Psoas muscle (tissue), 8 donors: ENCODE measurements around the gene ZFAND2A. TPM values are rescaled to one million over a fixed set of nuclear protein-coding genes. Genes with fewer than 3 reads are reported as not detected.
A peak's percentile ranks its signal among the peaks of the same experiment; 100 is the strongest.
"Not testable (repeated sequence)": the region's sequence is repeated elsewhere in the genome, so short reads cannot be mapped to it uniquely, and the experiment has no call there.

ENCODE experiments used
- ATAC-seq, 4 donors: fragments of 200-7000 bp; cut with Tn5 transposase; one replicate each; pipeline ENCODE4 v1.9.1; 2020; ENCODE audit warnings: moderate library complexity in 3 of 4, mild to moderate bottlenecking in 2 of 4
- DNase-seq, 2 donors: peaks; one replicate each; pipeline ENCODE4 v3.0.0-alpha.2; 2020
- H3K27ac ChIP-seq: fragments of 200-600 bp; one replicate; pipeline ENCODE4 v1.8.0; 2022
- H3K27me3 ChIP-seq, 3 donors: fragments of 200-600 bp in 1 of 3; one replicate each; pipeline versions ENCODE4 v1.6.1 to v1.8.0; 2013 to 2022; ENCODE audit warnings: low read length in 2 of 3, mild to moderate bottlenecking in 2 of 3, moderate library complexity in 1 of 3; ENCODE audit not compliant: insufficient read depth in 3 of 3
- H3K36me3 ChIP-seq, 2 donors: fragments of 200-600 bp in 1 of 2; one replicate each; pipeline versions ENCODE4 v1.6.1 to v1.8.0; 2013 to 2022; ENCODE audit warnings: low read depth in 1 of 2, mild to moderate bottlenecking in 1 of 2, moderate library complexity in 1 of 2; ENCODE audit not compliant: insufficient read depth in 1 of 2
- H3K4me1 ChIP-seq: fragments of 200-600 bp; one replicate; pipeline ENCODE4 v1.8.0; 2022
- H3K4me3 ChIP-seq: fragments of 200-600 bp; one replicate; pipeline ENCODE4 v1.8.0; 2022; ENCODE audit warnings: mild to moderate bottlenecking
- H3K9me3 ChIP-seq: fragments of 200-600 bp; one replicate; pipeline ENCODE4 v1.8.0; 2022
- CTCF ChIP-seq: fragments of 200-600 bp; IDR thresholded peaks from one replicate; pipeline ENCODE4 v1.8.0; 2022; ENCODE audit warnings: antibody characterized with exemption
- WGBS, 3 donors: extraction: QIAGEN DNeasy Blood & Tissue Kit; methylation state at CpG; one replicate each; pipeline versions ENCODE4 v1.1.6 to v1.1.7; 2013; 5-methylcytosine and 5-hydroxymethylcytosine counted together
- intact Hi-C, 2 donors: fragments of 100-400 bp; cut with DNase I; formaldehyde crosslinking; loops; one replicate each; pipeline versions ENCODE4 v1.11.0 to v1.14.2; 2022
- polyA plus RNA-seq, 3 donors: library from polyadenylated mRNA; stranded (reverse); fragments of 200-250 nt; gene quantifications; one replicate each; pipeline ENCODE4 v1.2.3, GENCODE V29; 2013
- total RNA-seq, 4 donors: library from RNA; stranded (reverse); fragmentation: NEBNext Ultra II Directional in 2 of 4; extraction: Animal tissue kit (Norgen Biotek cat#: 25700) in 2 of 4; gene quantifications; one replicate each; pipeline versions ENCODE4 v1.2.1 to v1.2.4, GENCODE V29; 2021 to 2023
- donor health status: healthy with polysubstance abuse.
- donor health status: DM: no; HTN: no; CAD: no; lungs with moderate emphysema.
- donor health status: Bipolar disorder and iron deficiency.
- donor health status: healthy.
- donor health status: DM: yes; HTN: yes; CAD: no.
- donor health status: DM: no; HTN: no; CAD: no.
- donor health status: DM: no; HTN: no; CAD: no.
- donor health status: DM: yes; HTN: yes; CAD: no.

Gene ZFAND2A
- total and polyA plus RNA-seq, 7 donors = 5.7 to 61.1 (median 18.4) TPM

GRCh38 chr7:1201916-1202315 lies 41.9 kb upstream of the ZFAND2A start:
- TF ChIP-seq CTCF = no peak
- H3K4me3 ChIP-seq = no peak overlapping the region
- H3K27me3 ChIP-seq = peaks cover 0 to 57% (median 3%) of the 10 kb centered on the region in 3 donors
- no peaks in the 10 kb centered on the region for H3K9me3 ChIP-seq
- no peaks in the 10 kb centered on the region for H3K36me3 ChIP-seq
- no peaks in the 10 kb centered on the region for H3K4me1 ChIP-seq
- no peak overlapping the region for H3K27ac ChIP-seq
- WGBS, 3 donors = 80 to 81% (median 80%) methylated on average over 15 of the region's 15 CpGs
- intact Hi-C loops = no loop called here
- ATAC-seq (no peak), DNase-seq (no peak)

- no peak overlapping the region for H3K27ac ChIP-seq
- no peak for ATAC-seq
- no peak overlapping the region for H3K4me3 ChIP-seq
- DNase-seq = no peak
- intact Hi-C loops = no loop called here
- WGBS, 3 donors = 22 to 29% (median 22%) methylated on average over 19 of the region's 19 CpGs
- H3K36me3 ChIP-seq = no peaks in the 10 kb centered on the region
- peaks cover 0 to 50% (median 3%) of the 10 kb centered on the region in 3 donors for H3K27me3 ChIP-seq
- H3K4me1 ChIP-seq = no peaks in the 10 kb centered on the region
- no peaks in the 10 kb centered on the region for H3K9me3 ChIP-seq
- TF ChIP-seq CTCF = no peak
These were observed 40.0 kb upstream of the ZFAND2A start for GRCh38 chr7:1200045-1200444.

GRCh38 chr7:1197997-1198625 lies 38.1 kb upstream of the ZFAND2A start:
- H3K36me3 ChIP-seq = no peaks in the 10 kb centered on the region
- ATAC-seq (peak; percentile 68 to 82 (median 77)), DNase-seq (no peak)
- H3K4me1 ChIP-seq = no peaks in the 10 kb centered on the region
- no peaks in the 10 kb centered on the region for H3K9me3 ChIP-seq
- no peak overlapping the region for H3K4me3 ChIP-seq
- intact Hi-C loops = loop anchor here in 1 of 2 donors (10.0 kb wide), 1 partner anchor 217 kb away; no protein-coding TSS in a partner anchor
- no peak overlapping the region for H3K27ac ChIP-seq
- H3K27me3 ChIP-seq = peaks cover 0 to 57% (median 0%) of the 10 kb centered on the region in 3 donors
- WGBS, 3 donors = 11 to 23% (median 17%) methylated on average over 15 of the region's 15 CpGs
- no peak for TF ChIP-seq CTCF

GRCh38 chr7:1196950-1197349 lies 37.0 kb upstream of the ZFAND2A start:
- no peak for ATAC-seq
- Histone ChIP-seq H3K27ac (no peak overlapping the region), H3K27me3 (peaks cover 0 to 62% (median 0%) of the 10 kb centered on the region in 3 donors), H3K36me3 (no peaks in the 10 kb centered on the region), H3K9me3 (no peaks in the 10 kb centered on the region), H3K4me1 (no peaks in the 10 kb centered on the region), H3K4me3 (no peak overlapping the region)
- TF ChIP-seq CTCF = no peak
- WGBS, 3 donors = 93 to 100% (median 93%) methylated on average over 6 of the region's 6 CpGs
- no peak for DNase-seq
- intact Hi-C loops = loop anchor here in 1 of 2 donors (10.0 kb wide), 1 partner anchor 218 kb away; no protein-coding TSS in a partner anchor

- not testable (repeated sequence) for H3K4me3 ChIP-seq, ATAC-seq, H3K36me3 ChIP-seq, DNase-seq, H3K9me3 ChIP-seq, H3K27ac ChIP-seq, H3K4me1 ChIP-seq
- intact Hi-C loops = loop anchor here in 1 of 2 donors (10.0 kb wide), 1 partner anchor 218 kb away; no protein-coding TSS in a partner anchor
- peaks cover 0 to 62% (median 0%) of the 10 kb centered on the region in 3 donors for H3K27me3 ChIP-seq
- 5 to 33% (median 18%) methylated on average over 1 to 2 of the region's 4 CpGs for WGBS, 3 donors
These were observed 36.4 kb upstream of the ZFAND2A start for GRCh38 chr7:1196441-1196840.
